GM12878 (cell line): ENCODE results near the gene SPTBN1. TPM values are rescaled to one million over a fixed set of nuclear protein-coding genes. Genes with fewer than 3 reads are reported as not detected.

Experiments used
- ATAC-seq: fragments of 200-7000 bp; cut with Tn5 transposase; 3 replicates; pipeline ENCODE4 v1.9.1; 2020; ENCODE audit warnings: mild to moderate bottlenecking, moderate library complexity
- BruUV-seq: library from RNA; stranded (reverse); fragments of 400-500 nt; replicated peaks from 2 replicates; lab custom pipeline; 2021; lab: Mats Ljungman, UMichigan
- CTCF ChIA-PET: fragments of 300-600 bp; sonication (Branson Sonifier 250); formaldehyde crosslinking; extraction: SDS; loops from one replicate; lab custom pipeline; 2021; ENCODE audit warnings: inconsistent platforms; lab: Yijun Ruan, JAX
- POLR2A ChIA-PET: fragments of 350-600 bp; formaldehyde crosslinking; extraction: SDS; loops from one replicate; lab custom pipeline; 2021; ENCODE audit warnings: inconsistent platforms; lab: Charles Lee
- RAD21 ChIA-PET: fragments of 300-600 bp; sonication (Branson Sonifier 250); formaldehyde crosslinking; loops from one replicate; lab custom pipeline; 2023; ENCODE audit warnings: antibody characterized with exemption; ENCODE audit not compliant: unreplicated experiment; lab: Charles Lee
- SMC1A ChIA-PET: fragments of 300-600 bp; sonication (Branson Sonifier 250); formaldehyde crosslinking; loops from one replicate; lab custom pipeline; 2023; ENCODE audit not compliant: unreplicated experiment, uncharacterized antibody; lab: Charles Lee
- DNase-seq: peaks from one replicate; pipeline ENCODE4 v3.0.0-alpha.2; 2011; ENCODE audit warnings: low read depth, low spot score
- FAIRE-seq: peaks from 3 replicates; lab custom pipeline; 2011; peaks lifted over from hg19 to GRCh38; lab: Jason Lieb, UNC
- H2AFZ ChIP-seq: 2 replicates; pipeline ENCODE4 v1.6.0; 2011; ENCODE audit warnings: low read depth, low read length, control low read depth; ENCODE audit not compliant: control insufficient read depth
- H3K27ac ChIP-seq: 2 replicates; pipeline ENCODE4 v1.5.1; 2011; ENCODE audit warnings: control low read depth; ENCODE audit not compliant: control insufficient read depth, insufficient read depth
- H3K27me3 ChIP-seq, 2 experiments: replicated peaks in 1 of 2; 2 replicates each; pipeline versions ENCODE4 v1.6.0 to v1.6.1; 2011; ENCODE audit warnings: low read length in 1 of 2; ENCODE audit not compliant: control insufficient read depth in 2 of 2, insufficient read depth in 2 of 2
- H3K36me3 ChIP-seq, 2 experiments: 2 replicates each; pipeline ENCODE4 v1.5.1; 2011; ENCODE audit warnings: low read length in 1 of 2; ENCODE audit not compliant: control insufficient read depth in 2 of 2, insufficient read depth in 2 of 2
- H3K4me1 ChIP-seq: 2 replicates; pipeline ENCODE4 v1.6.1; 2011; ENCODE audit warnings: mild to moderate bottlenecking, low read length, moderate library complexity, mixed read lengths; ENCODE audit not compliant: control insufficient read depth, insufficient read depth
- H3K4me2 ChIP-seq: 2 replicates; pipeline ENCODE4 v1.6.0; 2011; ENCODE audit warnings: control low read depth; ENCODE audit not compliant: control insufficient read depth, insufficient read depth
- H3K4me3 ChIP-seq: fragments of 200-600 bp; sonication (generic); 2 replicates; pipeline ENCODE4 v1.5.1; 2016
- H3K79me2 ChIP-seq: 2 replicates; pipeline ENCODE4 v1.6.0; 2011; ENCODE audit warnings: low read length; ENCODE audit not compliant: control insufficient read depth, insufficient read depth
- H3K9ac ChIP-seq: 2 replicates; pipeline ENCODE4 v1.8.0; 2011; ENCODE audit warnings: low read length, control low read depth, mixed read lengths; ENCODE audit not compliant: control insufficient read depth, insufficient read depth
- H3K9me3 ChIP-seq: replicated peaks from 3 replicates; pipeline ENCODE4 v1.5.1; 2011; ENCODE audit warnings: mild to moderate bottlenecking, low read length; ENCODE audit not compliant: control insufficient read depth, insufficient read depth
- H4K20me1 ChIP-seq: 2 replicates; pipeline ENCODE4 v1.6.0; 2011; ENCODE audit not compliant: control insufficient read depth, insufficient read depth
- KDM1A ChIP-seq: fragments of 200-600 bp; sonication (generic); IDR thresholded peaks from 2 replicates; pipeline ENCODE4 v1.6.1; 2016; ENCODE audit warnings: borderline replicate concordance
- PAX8 ChIP-seq: fragments of 450-650 bp; IDR thresholded peaks from 2 replicates; pipeline ENCODE4 v1.6.1; 2017; ENCODE audit warnings: mild to moderate bottlenecking, moderate library complexity
- TCF3 ChIP-seq: IDR thresholded peaks from 2 replicates; pipeline ENCODE4 v1.6.1; 2012; ENCODE audit warnings: low read depth, mild to moderate bottlenecking, low read length, borderline replicate concordance; ENCODE audit not compliant: insufficient read depth
- ZBTB33 ChIP-seq: fragments of 450-650 bp; IDR thresholded peaks from 2 replicates; pipeline ENCODE4 v1.6.1; 2017; ENCODE audit warnings: mild to moderate bottlenecking
- WGBS: methylation state at CpG from one replicate; pipeline ENCODE4 v1.1.6; 2016; ENCODE audit warnings: low lambda C conversion rate; ENCODE audit not compliant: insufficient replicate concordance, insufficient coverage; ENCODE audit errors: missing lambda C conversion rate; 5-methylcytosine and 5-hydroxymethylcytosine counted together
- in situ Hi-C: fragments of 300-500 bp; cut with MboI; formaldehyde crosslinking; loops from 9 replicates; pipeline ENCODE4 v1.14.3; 2018; ENCODE audit warnings: mixed read lengths
- intact Hi-C: fragments of 100-400 bp; cut with micrococcal nuclease; formaldehyde crosslinking; loops from one replicate; pipeline ENCODE4 v1.14.2; 2022; ENCODE audit not compliant: unreplicated experiment
- polyA plus RNA-seq, 11 experiments: library from polyadenylated mRNA; depleted of rRNA in 4 of 11; unstranded in 6 of 11; stranded (reverse) in 5 of 11; fragments of >200 nt; fragmentation: Nextera tagmentation in 4 of 11; fragmentation: Illumina TruSeq in 1 of 11; extraction: Ambion mirVana in 4 of 11; extraction: Trizol in 1 of 11; gene quantifications; 1 replicate in 1 of 11; 2 replicates in 10 of 11; pipeline versions ENCODE4 v1.2.1 to v1.2.3, GENCODE V29; 2011 to 2016; ENCODE audit warnings: inconsistent platforms in 2 of 11, missing spikeins in 2 of 11, low read depth in 1 of 11
- total RNA-seq, 4 experiments: library from RNA; depleted of rRNA in 3 of 4; stranded (reverse); fragments of >200 nt in 3 of 4; fragmentation: Illumina TruSeq in 1 of 4; extraction: Trizol in 1 of 4; gene quantifications; 2 replicates each; pipeline versions ENCODE4 v1.2.1 to v1.2.3, GENCODE V29; 2013 to 2021

Gene SPTBN1
- total and polyA plus RNA-seq, 10 of the 15 experiments (the other 5 are each of a cell fraction or from before 2014, with no cell fraction given) = 20.6 to 154 (median 76.7) TPM

DNA sequence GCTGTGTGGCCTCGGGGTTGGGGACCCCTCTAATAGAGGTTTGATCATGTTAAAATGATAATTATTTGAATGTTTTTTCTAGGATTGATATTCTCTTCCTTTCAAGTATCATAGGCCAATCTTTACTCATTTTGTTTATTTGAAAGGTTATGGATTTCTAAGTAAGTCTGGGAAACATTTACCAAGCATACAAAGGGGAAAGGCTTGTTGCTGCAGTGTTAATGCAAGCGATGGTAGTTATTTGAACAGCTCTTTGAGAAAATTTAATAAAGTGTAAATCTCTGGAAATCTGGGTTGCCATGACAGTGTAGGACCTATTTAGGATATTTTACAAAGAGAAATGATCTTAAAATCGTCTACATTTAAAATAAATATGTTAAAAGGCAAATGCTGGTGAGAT lies 56.1 kb downstream of the SPTBN1 start:
- Histone ChIP-seq H3K4me1 (no peaks in the 10 kb centered on the region), H3K4me3 (no peak overlapping the region), H3K79me2 (no peaks in the 10 kb centered on the region), H3K27ac (no peak overlapping the region), H3K36me3 (no peaks in the 10 kb centered on the region), H3K4me2 (no peak overlapping the region), H4K20me1 (no peaks in the 10 kb centered on the region), H3K9me3 (no peaks in the 10 kb centered on the region), H3K9ac (no peak overlapping the region), H2AFZ (no peak overlapping the region), H3K27me3 (no peaks in the 10 kb centered on the region)
- TF ChIP-seq ZBTB33 (no peak), PAX8 (no peak), KDM1A (no peak), TCF3 (no peak)
- DNase-seq = no peak
- no peak for FAIRE-seq
- intact Hi-C loops = no loop called here
- ChIA-PET POLR2A (no interaction called here), CTCF (interaction anchor here (2.4 to 2.5 kb wide), 2 partner anchors 10 kb away, joined by 8 to 18 read pairs; no protein-coding TSS in a partner anchor), SMC1A (interaction anchor here (1.5 to 2.5 kb wide), 4 partner anchors 11 to 404 kb away, joined by 3 to 9 read pairs (median 4); no protein-coding TSS in a partner anchor), RAD21 (interaction anchor here (1.5 kb wide), 1 partner anchor 10 kb away, joined by 4 read pairs; no protein-coding TSS in a partner anchor)
- in situ Hi-C loops = no loop called here
- ATAC-seq = no peak
- 26% methylated on average over 3 of the region's 3 CpGs for WGBS
- BruUV-seq = no TSS peak
